ENCODE data around the gene ZNF175. TPM values are rescaled to one million over a fixed set of nuclear protein-coding genes. Genes with fewer than 3 reads are reported as not detected.
A peak's percentile ranks its signal among the peaks of the same experiment; 100 is the strongest.

ZNF175 gene
- total and polyA plus RNA-seq, 10 of the 15 experiments (the other 5 are each of a cell fraction or from before 2014, with no cell fraction given), result 1.5 to 12.0 (median 4.1) TPM

DNA sequence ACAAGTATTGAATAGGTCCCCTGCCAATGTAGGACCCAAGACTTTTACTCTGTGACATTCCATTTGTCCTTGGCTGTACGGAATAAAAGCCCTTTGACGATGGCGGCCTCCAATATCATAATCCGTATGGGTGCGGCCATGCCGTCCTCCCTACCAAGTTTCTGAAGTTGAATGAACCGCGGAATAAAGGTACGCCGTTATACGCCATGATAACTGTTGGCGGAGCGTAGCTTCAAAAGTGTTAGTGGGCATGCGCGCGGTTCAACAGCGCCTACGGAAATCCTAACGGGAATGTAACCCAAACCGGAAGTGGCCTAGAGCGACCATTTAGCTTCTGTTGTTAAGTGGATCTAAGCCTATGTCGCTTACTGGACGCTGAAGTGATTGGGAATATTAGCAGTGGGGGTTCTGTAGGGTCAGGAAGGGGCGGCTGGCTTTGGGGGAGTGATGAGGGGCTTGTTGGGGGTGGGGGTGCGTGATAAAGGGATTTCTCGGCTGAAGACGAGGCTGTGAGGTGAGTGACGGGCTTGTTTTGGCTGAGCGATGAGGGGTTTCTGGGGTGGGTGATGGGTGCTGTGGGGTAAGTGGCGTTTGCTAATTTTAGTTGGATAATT, at the start of gene ZNF175 (continued):
- TF ChIP-seq HSF1 (IDR thresholded peaks at IDR 0.05; ENCODE audit: low read depth, low read length) (no peak), RUNX3 (IDR thresholded peaks at IDR 0.05; ENCODE audit: low read length) (peak; percentile 84; the same call in 1 of the 2 replicates), IRF5 (IDR thresholded peaks at IDR 0.05; ENCODE audit: borderline replicate concordance) (no peak), RBBP5 (conservative IDR thresholded peaks at IDR 0.05) (no peak), EZH2 (IDR thresholded peaks at IDR 0.05; ENCODE audit: borderline replicate concordance, control insufficient read depth, low read depth, low read length) (no peak), POLR2A (IDR thresholded peaks at IDR 0.05; ENCODE audit: low read depth, low read length) (peak; percentile 48; the same call in 1 of the 2 replicates), RAD21 (IDR thresholded peaks at IDR 0.05; ENCODE audit: insufficient read depth, low read depth, low read length) (no peak), HDAC2 (IDR thresholded peaks at IDR 0.05) (no peak), NR2C2 (IDR thresholded peaks at IDR 0.05; ENCODE audit: borderline replicate concordance, control insufficient read depth, insufficient read length, low read depth) (no peak), JUND (IDR thresholded peaks at IDR 0.05; ENCODE audit: low read depth, low read length) (no peak), TARDBP (IDR thresholded peaks at IDR 0.05; ENCODE audit: borderline replicate concordance) (peak; percentile 76), TCF7 (IDR thresholded peaks at IDR 0.05; ENCODE audit: borderline replicate concordance) (no peak), RELA (IDR thresholded peaks at IDR 0.05; ENCODE audit: borderline replicate concordance, partially characterized antibody) (no peak), RCOR1 (conservative IDR thresholded peaks at IDR 0.05; ENCODE audit: low read depth, low read length) (peak; percentile 96), MAX (IDR thresholded peaks at IDR 0.05; ENCODE audit: low read depth, low read length) (0 out of 2 replicates have a peak, but pooled peaks have one; percentile 15), MTA2 (IDR thresholded peaks at IDR 0.05; ENCODE audit: low read depth) (peak; percentile 36; the same call in 1 of the 2 replicates), CBX3 (IDR thresholded peaks at IDR 0.05; ENCODE audit: borderline replicate concordance, low read depth) (no peak)
- TF ChIP-seq, protein P1, sequence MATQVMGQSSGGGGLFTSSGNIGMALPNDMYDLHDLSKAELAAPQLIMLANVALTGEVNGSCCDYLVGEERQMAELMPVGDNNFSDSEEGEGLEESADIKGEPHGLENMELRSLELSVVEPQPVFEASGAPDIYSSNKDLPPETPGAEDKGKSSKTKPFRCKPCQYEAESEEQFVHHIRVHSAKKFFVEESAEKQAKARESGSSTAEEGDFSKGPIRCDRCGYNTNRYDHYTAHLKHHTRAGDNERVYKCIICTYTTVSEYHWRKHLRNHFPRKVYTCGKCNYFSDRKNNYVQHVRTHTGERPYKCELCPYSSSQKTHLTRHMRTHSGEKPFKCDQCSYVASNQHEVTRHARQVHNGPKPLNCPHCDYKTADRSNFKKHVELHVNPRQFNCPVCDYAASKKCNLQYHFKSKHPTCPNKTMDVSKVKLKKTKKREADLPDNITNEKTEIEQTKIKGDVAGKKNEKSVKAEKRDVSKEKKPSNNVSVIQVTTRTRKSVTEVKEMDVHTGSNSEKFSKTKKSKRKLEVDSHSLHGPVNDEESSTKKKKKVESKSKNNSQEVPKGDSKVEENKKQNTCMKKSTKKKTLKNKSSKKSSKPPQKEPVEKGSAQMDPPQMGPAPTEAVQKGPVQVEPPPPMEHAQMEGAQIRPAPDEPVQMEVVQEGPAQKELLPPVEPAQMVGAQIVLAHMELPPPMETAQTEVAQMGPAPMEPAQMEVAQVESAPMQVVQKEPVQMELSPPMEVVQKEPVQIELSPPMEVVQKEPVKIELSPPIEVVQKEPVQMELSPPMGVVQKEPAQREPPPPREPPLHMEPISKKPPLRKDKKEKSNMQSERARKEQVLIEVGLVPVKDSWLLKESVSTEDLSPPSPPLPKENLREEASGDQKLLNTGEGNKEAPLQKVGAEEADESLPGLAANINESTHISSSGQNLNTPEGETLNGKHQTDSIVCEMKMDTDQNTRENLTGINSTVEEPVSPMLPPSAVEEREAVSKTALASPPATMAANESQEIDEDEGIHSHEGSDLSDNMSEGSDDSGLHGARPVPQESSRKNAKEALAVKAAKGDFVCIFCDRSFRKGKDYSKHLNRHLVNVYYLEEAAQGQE (IDR thresholded peaks at IDR 0.05; ENCODE audit: low read depth, low read length), result no peak
- TF ChIP-seq, protein P2, sequence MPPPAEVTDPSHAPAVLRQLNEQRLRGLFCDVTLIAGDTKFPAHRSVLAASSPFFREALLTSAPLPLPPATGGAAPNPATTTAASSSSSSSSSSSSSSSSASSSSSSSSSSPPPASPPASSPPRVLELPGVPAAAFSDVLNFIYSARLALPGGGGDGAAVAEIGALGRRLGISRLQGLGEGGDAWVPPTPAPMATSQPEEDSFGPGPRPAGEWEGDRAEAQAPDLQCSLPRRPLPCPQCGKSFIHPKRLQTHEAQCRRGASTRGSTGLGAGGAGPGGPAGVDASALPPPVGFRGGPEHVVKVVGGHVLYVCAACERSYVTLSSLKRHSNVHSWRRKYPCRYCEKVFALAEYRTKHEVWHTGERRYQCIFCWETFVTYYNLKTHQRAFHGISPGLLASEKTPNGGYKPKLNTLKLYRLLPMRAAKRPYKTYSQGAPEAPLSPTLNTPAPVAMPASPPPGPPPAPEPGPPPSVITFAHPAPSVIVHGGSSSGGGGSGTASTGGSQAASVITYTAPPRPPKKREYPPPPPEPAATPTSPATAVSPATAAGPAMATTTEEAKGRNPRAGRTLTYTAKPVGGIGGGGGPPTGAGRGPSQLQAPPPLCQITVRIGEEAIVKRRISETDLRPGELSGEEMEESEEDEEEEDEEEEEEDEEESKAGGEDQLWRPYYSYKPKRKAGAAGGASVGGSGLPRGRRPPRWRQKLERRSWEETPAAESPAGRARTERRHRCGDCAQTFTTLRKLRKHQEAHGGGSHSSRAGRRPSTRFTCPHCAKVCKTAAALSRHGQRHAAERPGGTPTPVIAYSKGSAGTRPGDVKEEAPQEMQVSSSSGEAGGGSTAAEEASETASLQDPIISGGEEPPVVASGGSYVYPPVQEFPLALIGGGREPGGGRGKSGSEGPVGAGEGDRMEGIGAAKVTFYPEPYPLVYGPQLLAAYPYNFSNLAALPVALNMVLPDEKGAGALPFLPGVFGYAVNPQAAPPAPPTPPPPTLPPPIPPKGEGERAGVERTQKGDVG (CRISPR knock-in tag; IDR thresholded peaks at IDR 0.05), result no peak
- TF ChIP-seq, protein P3, sequence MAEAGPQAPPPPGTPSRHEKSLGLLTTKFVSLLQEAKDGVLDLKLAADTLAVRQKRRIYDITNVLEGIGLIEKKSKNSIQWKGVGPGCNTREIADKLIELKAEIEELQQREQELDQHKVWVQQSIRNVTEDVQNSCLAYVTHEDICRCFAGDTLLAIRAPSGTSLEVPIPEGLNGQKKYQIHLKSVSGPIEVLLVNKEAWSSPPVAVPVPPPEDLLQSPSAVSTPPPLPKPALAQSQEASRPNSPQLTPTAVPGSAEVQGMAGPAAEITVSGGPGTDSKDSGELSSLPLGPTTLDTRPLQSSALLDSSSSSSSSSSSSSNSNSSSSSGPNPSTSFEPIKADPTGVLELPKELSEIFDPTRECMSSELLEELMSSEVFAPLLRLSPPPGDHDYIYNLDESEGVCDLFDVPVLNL (IDR thresholded peaks at IDR 0.05; ENCODE audit: low read depth, low read length), result peak; percentile 66
